HG03103 (cell line): ENCODE results near the gene SHC1.

ENCODE experiments used
- ATAC-seq: cut with Tn5 transposase; IDR thresholded peaks from one replicate; pipeline ENCODE4 v1.9.1; 2021; ENCODE audit warnings: low read depth; ENCODE audit not compliant: unreplicated experiment

Gene SHC1, protein sequence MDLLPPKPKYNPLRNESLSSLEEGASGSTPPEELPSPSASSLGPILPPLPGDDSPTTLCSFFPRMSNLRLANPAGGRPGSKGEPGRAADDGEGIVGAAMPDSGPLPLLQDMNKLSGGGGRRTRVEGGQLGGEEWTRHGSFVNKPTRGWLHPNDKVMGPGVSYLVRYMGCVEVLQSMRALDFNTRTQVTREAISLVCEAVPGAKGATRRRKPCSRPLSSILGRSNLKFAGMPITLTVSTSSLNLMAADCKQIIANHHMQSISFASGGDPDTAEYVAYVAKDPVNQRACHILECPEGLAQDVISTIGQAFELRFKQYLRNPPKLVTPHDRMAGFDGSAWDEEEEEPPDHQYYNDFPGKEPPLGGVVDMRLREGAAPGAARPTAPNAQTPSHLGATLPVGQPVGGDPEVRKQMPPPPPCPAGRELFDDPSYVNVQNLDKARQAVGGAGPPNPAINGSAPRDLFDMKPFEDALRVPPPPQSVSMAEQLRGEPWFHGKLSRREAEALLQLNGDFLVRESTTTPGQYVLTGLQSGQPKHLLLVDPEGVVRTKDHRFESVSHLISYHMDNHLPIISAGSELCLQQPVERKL

DNA sequence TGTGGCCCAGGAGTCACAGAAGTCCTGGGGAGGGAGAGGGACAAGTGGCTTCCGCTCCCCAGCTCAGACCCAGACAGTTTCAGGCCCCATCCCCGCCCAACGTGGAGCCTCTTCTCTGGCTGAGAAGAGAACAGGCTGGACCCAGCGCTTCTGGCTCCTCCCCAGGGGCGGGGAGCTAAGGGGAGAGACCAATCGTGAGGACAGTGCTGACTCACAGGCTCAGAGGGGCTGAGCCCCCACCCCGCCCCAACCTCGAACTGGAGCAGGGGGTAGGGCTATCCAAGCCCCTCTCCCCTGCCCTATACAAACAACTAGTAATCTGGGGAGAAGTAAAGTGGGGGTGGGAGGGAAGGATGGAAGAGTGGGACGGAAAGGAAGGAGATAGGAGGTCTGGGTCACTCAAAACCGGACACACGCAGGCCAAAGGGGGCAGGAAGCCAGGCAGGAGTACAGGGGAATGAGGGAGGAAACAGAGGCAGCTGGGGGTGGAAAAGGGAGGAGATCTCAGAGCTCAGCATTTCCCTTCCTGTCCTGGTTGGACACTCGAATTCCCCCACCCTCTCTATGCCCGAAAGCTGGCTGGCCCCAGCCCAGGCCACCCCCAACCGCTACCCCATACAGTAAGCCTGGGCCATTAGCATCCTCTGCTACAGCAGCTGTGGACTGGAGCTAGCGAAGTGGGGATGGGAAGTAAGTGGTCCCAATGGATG lies at the start of gene SHC1:
Gene SHC1, minus strand, starts transcription at position 117 of the 710 bp plus-strand sequence. CDS start 221 bp downstream, outside the sequence.
- ATAC-seq, result no peak

DNA sequence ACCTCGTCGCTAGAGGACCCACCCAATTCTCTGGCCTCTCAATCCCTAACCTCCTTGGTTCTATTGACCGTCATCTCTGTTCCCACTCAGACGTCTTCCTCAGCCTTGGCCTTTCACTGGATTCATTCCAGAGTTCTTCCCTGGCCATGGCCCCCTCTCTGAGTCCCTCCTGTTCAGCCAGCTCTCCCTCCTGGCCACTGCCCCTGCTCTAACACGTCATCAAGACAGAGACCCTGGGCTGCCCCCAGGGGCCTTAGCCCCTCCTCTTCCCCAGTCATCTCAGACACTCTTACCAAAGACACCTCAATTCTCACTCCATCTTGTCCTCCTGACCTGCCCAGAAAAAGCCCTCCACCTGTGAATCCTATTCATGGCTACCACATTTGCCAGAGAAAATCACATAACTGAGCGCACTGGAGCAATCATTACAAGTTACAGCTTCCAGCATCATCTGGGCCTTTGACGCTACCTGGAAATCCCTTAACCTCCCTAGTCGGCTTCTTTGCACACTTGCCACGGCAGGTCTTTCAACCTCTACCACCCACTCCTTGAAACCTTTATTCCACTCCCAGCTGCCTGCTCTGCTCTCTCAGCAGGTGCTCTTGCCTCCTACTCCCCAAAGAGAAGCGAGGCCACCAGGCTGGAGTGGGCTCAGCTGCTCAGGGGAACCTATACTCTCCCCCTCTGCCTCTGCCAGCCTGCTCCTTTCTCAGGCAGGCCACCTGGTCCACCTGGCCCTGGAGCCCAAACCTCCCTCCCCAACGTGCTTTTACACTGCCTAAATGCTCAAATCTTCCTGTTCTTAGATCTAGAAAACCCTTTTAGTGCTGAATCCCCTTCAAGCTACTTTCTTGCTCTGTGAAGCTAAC lies 49.1 kb upstream of the SHC1 start:
- ATAC-seq, result no peak

DNA sequence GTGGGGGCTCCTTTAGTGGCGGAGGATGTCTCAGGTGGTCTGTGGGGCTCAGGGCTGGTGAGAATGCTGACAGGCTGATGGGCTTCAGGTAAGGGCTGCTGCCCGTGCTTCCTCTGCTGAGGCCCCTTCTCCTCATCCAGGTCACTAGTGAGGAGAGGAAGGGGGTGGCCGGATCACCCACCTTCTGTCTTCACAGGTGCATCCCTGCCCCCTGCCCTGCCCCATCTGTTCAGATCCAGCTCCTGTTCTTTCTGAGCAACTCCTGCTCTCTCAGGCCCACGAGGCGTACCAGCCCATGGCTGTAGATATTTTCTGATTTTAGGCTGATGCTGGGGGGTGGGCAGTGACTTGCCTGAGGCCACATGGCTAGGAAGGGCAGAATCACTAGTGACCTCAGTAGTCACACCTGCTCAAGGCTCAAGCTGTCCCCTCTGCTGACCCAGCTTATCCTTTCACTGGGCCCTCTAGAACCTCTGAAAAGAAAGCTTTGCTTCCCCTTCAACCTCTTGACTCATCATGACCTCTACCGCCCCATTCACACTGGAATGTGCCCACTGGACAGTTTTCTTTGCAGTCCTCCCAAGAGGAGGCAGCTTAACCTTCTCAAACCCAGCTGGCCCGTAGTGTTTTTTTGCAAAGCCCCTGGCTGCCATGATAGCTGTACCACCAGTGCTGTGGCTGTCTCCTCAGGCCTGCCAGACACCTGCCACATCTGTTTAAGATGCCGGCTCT lies 48.2 kb upstream of the SHC1 start:
- ATAC-seq, result no peak

DNA sequence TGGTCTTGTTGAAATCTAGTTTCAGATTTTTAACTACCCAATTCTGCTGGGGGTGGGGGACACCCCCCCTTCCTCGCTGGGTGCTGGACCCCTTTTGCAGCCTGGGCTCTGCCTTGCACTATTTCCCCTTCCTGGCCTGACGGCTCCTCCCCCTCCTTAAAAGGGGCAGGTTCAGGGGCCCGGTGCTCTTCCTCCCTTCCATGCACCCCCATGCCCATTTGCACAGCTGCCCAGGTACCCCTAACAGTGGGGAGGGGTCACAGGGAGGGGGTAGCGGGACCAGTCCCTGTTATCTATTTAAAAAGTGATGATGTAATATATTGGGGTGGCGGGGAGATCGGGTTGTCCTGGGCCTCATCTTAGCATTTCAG lies 47.4 kb upstream of the SHC1 start:
- no peak for ATAC-seq

DNA sequence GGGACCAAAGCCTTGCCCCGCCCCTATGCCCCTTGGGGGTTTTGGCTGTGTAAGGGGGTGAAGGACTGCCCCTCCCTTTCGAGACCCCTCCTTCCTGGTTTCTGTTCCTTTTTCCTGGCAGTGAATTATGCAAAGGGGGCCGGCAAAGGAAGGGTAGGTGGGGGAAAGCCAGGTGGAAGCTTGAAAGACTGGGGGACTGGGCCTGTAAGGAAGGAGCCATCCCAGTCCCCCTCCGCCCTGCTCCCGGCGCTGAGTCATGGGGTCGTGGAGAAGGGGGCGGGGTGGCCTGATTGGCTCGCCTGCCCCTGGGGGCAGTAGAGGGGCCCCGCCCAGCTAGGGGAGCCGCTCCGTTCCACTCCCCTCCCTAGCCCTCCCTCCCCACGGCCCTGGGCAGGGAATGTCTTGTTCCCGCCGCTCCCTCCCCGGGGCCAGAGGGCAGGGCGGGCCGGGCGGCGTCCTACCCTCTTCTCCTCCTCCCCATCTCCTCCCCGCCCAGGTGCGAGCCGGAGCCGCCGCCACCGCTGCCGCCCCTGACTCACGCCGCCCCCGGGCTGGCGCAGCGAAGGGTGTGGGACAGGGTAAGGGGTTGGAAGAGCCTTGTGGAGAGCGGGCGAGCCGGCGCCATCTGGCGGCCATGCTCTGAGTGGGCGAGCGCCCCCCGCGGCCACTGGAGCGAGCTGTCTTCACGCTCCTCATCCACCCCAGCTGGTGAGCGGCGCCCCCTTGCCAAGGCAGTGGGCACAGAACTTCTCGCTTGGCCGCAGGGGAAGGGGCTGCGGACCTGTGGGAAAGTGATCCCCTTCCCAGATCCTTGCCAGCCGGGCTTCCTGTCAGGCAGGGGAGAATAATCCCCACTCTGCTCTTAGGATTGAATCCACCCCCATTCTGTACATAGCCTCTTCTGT lies 46.7 kb upstream of the SHC1 start:
- peak; percentile 78 for ATAC-seq

DNA sequence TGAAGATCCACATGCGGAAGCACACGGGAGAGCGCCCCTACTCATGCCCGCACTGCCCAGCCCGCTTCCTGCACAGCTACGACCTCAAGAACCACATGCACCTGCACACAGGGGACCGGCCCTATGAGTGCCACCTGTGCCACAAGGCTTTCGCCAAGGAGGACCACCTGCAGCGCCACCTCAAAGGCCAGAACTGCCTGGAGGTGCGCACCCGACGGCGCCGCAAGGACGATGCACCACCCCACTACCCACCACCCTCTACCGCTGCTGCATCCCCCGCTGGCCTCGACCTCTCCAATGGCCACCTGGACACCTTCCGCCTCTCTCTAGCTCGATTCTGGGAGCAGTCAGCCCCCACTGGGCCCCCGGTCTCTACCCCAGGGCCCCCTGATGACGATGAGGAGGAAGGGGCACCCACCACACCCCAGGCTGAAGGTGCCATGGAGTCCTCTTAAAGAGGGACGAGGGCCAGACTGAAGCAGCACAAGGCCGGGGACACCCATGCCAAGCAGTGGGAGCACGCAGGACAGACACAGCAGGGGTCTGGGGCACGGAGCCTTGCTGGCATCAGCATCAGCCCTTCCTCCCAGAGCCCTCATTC lies 45.8 kb upstream of the SHC1 start:
- ATAC-seq, result no peak

DNA sequence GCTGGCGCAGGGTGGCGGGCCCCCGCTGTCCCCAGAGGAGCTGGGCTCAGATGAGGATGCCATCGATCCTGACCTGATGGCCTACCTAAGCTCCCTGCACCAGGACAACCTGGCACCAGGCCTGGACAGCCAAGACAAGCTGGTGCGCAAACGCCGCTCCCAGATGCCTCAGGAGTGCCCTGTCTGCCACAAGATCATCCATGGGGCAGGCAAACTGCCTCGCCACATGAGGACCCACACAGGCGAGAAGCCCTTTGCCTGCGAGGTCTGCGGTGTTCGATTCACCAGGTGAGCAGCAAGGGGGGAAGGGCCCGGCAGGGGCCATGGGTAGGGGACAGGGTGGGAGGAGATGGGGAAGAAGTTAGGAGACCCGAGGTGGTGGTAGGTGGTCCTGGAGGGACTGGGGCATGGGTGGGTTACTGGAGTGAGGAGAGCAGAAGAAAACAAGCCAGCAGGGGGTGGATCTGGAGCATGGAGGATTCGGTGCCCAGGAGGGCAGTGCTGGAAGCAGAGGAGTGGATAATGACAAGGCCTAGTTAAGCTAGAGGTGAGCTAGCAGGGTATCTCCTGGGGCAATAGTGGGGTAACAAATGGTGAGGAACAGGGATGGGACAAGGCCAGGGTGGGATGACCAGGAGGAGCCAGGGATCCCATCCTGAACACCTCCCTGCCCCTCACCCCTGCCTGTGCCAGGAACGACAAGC lies 45.1 kb upstream of the SHC1 start:
- no peak for ATAC-seq

DNA sequence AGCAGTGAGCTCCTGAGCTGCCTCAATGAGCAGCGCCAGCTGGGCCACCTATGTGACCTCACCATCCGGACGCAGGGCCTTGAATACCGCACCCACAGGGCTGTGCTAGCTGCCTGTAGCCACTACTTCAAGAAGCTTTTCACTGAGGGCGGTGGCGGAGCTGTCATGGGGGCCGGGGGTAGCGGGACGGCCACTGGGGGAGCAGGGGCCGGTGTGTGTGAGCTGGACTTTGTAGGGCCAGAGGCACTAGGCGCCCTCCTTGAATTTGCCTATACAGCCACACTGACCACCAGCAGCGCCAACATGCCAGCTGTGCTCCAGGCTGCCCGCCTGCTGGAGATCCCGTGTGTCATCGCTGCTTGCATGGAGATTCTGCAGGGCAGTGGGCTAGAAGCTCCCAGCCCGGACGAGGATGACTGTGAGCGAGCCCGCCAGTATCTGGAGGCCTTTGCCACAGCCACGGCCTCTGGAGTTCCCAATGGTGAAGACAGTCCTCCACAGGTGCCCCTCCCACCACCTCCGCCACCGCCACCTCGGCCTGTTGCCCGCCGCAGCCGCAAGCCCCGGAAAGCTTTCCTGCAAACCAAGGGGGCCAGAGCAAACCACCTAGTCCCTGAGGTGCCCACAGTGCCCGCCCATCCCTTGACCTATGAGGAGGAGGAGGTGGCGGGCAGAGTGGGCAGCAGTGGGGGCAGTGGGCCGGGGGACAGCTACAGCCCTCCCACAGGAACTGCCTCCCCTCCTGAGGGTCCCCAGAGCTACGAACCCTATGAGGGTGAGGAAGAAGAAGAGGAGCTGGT lies 44.4 kb upstream of the SHC1 start:
- no peak for ATAC-seq

DNA sequence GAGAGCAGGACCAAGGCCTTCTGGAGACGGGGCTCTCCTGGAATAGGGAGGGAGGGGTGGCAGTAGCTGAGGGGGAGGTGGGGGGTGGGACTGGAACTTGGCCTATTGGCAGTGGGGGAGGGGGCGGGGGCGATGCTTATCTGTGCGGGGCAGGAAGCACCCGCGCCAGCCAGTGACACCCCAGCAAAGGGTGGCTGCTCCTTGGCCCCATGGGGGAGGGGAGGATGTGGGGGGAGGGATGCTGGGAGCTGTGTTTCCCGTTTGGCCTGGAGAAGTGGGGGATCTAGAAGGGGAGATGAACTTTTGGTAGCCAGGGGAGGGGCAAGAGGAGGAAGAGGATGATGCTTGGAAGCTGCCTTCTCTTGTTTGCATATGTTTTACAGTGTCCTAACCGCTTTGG lies 43.1 kb upstream of the SHC1 start:
- ATAC-seq, result no peak

DNA sequence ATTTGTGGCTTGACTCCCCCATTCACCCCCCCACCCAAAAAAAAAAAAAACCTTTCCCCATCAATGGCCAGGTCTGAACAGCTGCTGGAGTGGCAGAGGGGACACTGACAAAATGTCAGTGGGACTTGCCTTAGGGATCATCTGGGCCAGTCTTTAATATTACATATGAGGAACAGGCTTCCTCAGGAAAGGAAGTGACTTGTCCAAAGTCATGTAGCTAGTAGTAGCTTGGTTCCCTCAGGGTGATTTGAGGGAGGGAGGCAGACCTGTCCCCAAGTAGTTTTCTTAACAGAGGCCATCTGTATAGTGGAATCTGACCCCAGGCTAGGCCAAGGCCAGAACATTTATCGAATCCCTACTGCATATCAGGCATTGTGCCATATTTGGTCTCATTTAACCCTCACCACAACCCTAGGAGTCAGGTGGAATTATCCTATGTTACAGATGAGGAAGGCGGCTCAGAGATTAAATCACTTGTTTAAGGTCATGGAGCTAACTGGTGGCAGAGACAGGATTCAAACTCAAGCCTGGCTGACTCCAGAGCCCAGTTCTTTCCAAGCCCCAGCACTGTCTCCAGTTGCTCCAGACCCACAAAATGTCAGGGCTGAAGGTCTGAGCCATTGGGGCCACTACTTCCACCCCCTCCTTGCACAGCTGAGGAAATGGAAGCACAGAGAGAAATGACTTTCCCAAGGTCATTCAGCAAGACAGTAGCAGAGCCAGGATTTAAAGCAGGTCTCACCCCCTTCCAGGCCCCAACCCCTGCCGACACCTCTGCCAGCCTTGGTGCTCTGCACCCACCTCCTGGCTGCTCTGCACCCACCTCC lies 42.4 kb upstream of the SHC1 start:
- no peak for ATAC-seq

DNA sequence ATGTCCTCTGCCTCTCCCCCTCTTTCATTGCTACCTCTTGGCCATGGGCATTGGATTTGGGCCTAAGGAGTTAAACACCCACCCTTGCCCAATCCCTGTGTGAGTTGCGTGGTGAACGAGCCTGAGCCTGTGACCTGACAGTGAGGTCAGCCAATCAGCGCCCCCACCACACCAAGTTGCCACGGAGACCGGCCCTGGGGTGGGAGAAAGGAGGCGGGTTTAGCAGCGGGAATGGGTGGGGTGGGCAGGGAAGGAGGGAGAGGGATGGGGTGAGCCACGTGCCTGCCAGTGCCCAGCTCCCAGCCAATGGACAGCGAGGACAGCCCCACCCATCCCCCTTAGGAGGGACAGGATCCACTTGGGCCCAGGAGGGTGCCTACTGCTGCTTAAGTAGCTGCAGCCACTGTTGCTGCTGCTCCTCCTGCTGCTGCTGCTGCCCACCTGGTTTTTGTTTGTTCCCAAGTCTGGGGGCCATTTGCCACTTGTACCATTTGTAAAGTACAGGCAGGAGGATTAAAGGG lies 41.5 kb upstream of the SHC1 start:
- ATAC-seq, result no peak

DNA sequence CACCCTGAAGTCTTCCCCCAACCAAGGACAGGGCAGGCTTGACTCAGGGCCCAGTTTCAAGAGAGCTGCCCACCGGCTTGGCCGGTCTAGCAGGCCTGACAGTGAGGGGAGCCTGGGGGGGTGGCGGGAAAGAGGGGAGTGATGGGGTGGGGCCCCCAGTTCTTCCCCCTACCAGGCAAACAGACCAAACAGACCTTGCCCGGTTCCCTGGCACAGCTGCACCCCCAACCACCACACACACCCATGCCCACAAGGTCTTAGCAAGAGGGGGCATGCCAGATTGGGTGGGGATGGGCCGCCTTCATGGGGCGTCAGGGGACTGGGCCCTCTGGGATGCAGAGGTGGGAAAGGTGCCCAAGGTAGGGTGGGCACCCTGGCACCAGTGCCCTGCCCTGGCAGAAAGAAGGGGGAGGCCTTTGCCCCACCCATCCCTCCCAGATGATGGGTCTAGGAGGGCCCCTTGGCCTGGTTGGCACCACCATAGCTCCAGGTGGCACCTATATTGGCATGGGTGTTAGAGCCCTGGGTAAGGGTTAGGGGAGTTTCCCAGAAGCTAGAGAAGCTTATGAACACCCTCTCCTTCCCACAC lies 41.0 kb upstream of the SHC1 start:
- no peak for ATAC-seq

DNA sequence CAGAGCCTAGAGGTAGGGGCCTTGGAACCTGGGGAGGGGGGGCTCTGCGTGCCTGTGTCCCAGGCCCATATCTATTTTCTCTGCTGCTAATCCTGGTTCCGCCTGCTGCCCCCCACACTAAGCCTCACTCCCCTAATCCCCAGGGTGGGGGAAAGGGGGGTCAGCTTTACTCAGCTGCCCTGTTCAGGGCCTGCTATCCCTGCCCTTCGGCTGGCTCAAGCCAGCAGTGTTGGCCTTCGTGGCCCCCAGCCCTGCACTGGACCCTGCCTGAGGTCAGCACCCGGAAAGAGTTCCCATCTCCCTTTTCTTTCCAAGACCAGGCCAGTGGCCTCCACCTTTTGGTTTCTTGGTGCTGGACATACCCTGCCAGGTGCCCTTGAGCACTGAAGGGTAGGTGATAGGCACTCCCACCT lies 40.5 kb upstream of the SHC1 start:
- ATAC-seq, result no peak

DNA sequence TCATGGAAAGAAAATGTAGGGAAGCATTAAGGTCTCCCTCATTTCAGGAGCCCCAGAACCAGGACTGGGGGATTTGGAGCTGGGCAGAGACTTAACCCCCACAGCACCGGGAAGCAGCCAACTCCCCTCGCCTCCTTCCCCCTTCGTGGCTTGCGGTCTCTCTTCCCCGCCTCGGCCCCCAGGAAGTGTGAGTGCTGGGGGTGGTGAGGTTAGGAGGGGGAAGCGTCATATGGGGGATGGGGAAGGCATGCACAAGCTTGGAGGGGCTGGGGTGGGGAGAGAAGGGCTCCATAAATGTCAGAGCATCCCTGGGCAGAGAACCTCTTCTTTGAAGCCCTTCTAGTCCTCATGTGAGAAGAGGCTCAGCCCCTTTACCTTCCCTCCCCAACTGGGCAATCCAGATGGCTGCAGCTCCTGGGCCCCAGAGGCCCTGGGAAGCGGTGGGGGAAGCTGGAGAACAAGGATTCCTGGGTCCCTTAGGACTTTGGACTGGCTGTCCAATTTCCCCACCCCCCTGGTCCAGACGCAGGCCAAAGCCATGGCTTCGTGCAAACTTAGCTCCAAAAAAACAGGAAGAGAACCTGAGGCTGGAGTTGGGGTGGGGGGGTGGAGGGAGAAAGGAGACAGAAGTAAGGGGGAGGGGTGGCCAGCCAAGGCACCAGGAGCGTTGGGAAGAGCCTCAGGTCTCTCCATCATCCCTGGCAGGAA lies 39.8 kb upstream of the SHC1 start:
- ATAC-seq, result no peak

DNA sequence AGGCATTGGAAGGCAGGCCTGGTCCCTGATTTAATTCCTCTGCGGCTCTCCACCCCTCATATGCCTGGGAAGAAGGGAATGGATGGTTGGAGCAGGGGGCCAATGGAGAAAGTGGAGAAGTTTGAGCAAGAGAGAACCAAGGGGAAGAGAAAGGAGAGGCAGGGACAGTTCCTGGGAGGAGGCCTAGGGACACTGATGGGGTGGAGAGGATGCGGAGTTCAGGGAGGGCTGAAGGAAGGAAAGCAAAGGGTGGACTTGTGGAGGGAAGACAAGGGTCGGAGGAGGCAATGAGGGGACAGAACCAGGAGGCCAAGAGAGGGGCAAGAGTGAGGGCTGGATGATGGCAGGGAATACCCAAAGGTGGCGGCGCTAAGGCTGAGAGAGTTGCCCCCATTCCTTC lies 39.2 kb upstream of the SHC1 start:
- ATAC-seq, result no peak
